ENCODE data around the gene SAMD15.

DNA sequence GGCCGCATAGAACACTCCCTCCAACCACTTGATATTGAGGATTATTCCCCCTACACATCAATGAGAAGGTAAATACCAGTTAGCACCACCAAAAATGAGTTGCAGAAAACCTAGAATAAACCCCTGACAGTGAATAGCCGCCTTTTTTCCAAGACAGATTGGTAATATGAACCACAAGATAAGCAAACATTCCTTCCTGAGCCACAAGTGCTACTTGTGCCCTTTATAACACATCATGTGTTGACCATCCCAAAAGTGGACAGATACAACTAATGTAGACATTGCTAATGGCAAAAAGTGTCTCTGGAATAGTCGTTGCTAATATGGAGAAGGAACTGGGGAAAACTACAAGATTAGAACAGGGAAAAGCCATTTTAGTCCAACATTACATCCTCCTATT is 28.9 kb downstream of the SAMD15 start:
- TF ChIP-seq ZNF791 (tag by site-specific recombination; IDR thresholded peaks at IDR 0.05) (no peak), ZNF24 (tag by site-specific recombination; IDR thresholded peaks at IDR 0.05) (no peak), ZNF138 (tag by site-specific recombination; IDR thresholded peaks at IDR 0.05; ENCODE audit: borderline replicate concordance) (no peak), ZNF623 (tag by site-specific recombination; IDR thresholded peaks at IDR 0.05) (no peak), GLI4 (tag by site-specific recombination; IDR thresholded peaks at IDR 0.05) (no peak), ZNF792 (tag by site-specific recombination; IDR thresholded peaks at IDR 0.05) (no peak)
- TF ChIP-seq, protein P1, sequence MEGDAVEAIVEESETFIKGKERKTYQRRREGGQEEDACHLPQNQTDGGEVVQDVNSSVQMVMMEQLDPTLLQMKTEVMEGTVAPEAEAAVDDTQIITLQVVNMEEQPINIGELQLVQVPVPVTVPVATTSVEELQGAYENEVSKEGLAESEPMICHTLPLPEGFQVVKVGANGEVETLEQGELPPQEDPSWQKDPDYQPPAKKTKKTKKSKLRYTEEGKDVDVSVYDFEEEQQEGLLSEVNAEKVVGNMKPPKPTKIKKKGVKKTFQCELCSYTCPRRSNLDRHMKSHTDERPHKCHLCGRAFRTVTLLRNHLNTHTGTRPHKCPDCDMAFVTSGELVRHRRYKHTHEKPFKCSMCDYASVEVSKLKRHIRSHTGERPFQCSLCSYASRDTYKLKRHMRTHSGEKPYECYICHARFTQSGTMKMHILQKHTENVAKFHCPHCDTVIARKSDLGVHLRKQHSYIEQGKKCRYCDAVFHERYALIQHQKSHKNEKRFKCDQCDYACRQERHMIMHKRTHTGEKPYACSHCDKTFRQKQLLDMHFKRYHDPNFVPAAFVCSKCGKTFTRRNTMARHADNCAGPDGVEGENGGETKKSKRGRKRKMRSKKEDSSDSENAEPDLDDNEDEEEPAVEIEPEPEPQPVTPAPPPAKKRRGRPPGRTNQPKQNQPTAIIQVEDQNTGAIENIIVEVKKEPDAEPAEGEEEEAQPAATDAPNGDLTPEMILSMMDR (tag by site-specific recombination; IDR thresholded peaks at IDR 0.05) = no peak
- TF ChIP-seq, protein P2, sequence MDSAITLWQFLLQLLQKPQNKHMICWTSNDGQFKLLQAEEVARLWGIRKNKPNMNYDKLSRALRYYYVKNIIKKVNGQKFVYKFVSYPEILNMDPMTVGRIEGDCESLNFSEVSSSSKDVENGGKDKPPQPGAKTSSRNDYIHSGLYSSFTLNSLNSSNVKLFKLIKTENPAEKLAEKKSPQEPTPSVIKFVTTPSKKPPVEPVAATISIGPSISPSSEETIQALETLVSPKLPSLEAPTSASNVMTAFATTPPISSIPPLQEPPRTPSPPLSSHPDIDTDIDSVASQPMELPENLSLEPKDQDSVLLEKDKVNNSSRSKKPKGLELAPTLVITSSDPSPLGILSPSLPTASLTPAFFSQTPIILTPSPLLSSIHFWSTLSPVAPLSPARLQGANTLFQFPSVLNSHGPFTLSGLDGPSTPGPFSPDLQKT (IDR thresholded peaks at IDR 0.05; ENCODE audit: borderline replicate concordance, low read depth, low read length) = no peak

All from HEK293 (cell line).